Measurements from ENCODE around the gene SDR9C7.

DNA sequence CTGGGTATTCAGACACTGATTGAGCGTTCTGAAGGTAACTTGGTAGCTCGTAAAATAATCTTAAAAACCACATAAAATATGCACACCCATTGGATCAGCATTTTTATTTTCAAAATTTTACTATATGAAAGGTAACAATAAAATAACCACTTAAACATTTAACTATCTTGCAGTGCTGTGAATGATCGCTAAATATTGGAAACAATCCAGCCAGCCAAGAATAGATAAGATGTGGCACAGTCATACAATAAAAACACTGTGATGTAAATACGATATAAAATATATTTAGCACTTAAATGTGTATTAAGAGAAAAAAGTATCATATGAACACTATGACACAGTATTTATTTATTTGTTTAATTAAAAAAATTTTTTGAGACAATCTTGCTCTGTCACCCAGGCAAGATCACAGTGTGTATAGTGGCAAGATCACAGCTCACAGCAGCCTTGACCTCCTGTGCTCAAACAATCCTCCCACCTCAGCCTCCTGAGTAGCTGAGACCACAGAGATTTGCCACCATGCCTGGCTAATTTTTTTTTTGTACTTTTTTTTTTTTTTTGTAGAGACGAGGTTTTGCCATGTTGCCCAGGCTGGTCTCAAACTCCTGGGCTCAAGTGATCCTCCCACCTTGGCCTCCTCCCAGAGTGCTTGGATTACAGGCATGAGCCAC, 39.4 kb downstream of the SDR9C7 start:
- TF ChIP-seq GATA3 (IDR thresholded peaks at IDR 0.05; ENCODE audit: low read depth, low read length): no peak
- TF ChIP-seq GATA2 (IDR thresholded peaks at IDR 0.05; ENCODE audit: low read depth, low read length): no peak

Data from SH-SY5Y (cell line).